ENCODE results near the gene ACBD3. TPM values are rescaled to one million over a fixed set of nuclear protein-coding genes. Genes with fewer than 3 reads are reported as not detected.
A peak's percentile ranks its signal among the peaks of the same experiment; 100 is the strongest.

The ACBD3 gene
- total RNA-seq, 1 donor from 2014 or later, result 27.9 TPM

GRCh38 chr1:226202246-226202645 lies 15.7 kb upstream of the ACBD3 start:
- no peak for DNase-seq (ENCODE audit: low read depth in 2 of 2)

GRCh38 chr1:226201029-226201593 lies 14.6 kb upstream of the ACBD3 start:
- peak in 1 of 2 donors; percentile 16 for DNase-seq (ENCODE audit: low read depth in 2 of 2)

GRCh38 chr1:226199971-226200370 lies 13.4 kb upstream of the ACBD3 start:
- DNase-seq (ENCODE audit: low read depth in 2 of 2), result no peak

GRCh38 chr1:226195144-226195543 lies 8.6 kb upstream of the ACBD3 start:
- no peak for DNase-seq (ENCODE audit: low read depth in 2 of 2)

- DNase-seq (ENCODE audit: low read depth in 2 of 2), result no peak
Measured at GRCh38 chr1:226187380-226187779, 839 bp upstream of the ACBD3 start.

- no peak for DNase-seq (ENCODE audit: low read depth in 2 of 2)
Measured at GRCh38 chr1:226187019-226187322, 430 bp upstream of the ACBD3 start.

- DNase-seq (ENCODE audit: low read depth in 2 of 2), result peak in 1 of 2 donors; percentile 29
Measured at GRCh38 chr1:226185141-226186036, 1.2 kb downstream of the ACBD3 start.

- peak; percentile 21 to 47 for DNase-seq (ENCODE audit: low read depth in 2 of 2)
Measured at GRCh38 chr1:226181996-226182714, 4.4 kb downstream of the ACBD3 start.

- no peak for DNase-seq (ENCODE audit: low read depth in 2 of 2)
Measured at GRCh38 chr1:226176870-226177269, 9.7 kb downstream of the ACBD3 start.

GRCh38 chr1:226172589-226172988 lies 14.0 kb downstream of the ACBD3 start:
- DNase-seq (ENCODE audit: low read depth in 2 of 2), result no peak

GRCh38 chr1:226166341-226166740 lies 20.2 kb downstream of the ACBD3 start:
- no peak for DNase-seq (ENCODE audit: low read depth in 2 of 2)

- DNase-seq (ENCODE audit: low read depth in 2 of 2), result no peak
Measured at GRCh38 chr1:226164154-226164553, 22.4 kb downstream of the ACBD3 start.

GRCh38 chr1:226162898-226163297 lies 23.6 kb downstream of the ACBD3 start:
- DNase-seq (ENCODE audit: low read depth in 2 of 2), result no peak

- no peak for DNase-seq (ENCODE audit: low read depth in 2 of 2)
Measured at GRCh38 chr1:226158983-226159382, 27.6 kb downstream of the ACBD3 start.

- DNase-seq (ENCODE audit: low read depth in 2 of 2), result no peak
Measured at GRCh38 chr1:226158457-226158856, 28.1 kb downstream of the ACBD3 start.

- no peak for DNase-seq (ENCODE audit: low read depth in 2 of 2)
Measured at GRCh38 chr1:226157761-226158316, 28.7 kb downstream of the ACBD3 start.

GRCh38 chr1:226154593-226154992 lies 31.9 kb downstream of the ACBD3 start:
- DNase-seq (ENCODE audit: low read depth in 2 of 2), result peak in 1 of 2 donors; percentile 18

- DNase-seq (ENCODE audit: low read depth in 2 of 2), result no peak
Measured at GRCh38 chr1:226149806-226150205, 36.7 kb downstream of the ACBD3 start.

- DNase-seq (ENCODE audit: low read depth in 2 of 2), result no peak
Measured at GRCh38 chr1:226148121-226148648, 38.4 kb downstream of the ACBD3 start.

GRCh38 chr1:226144045-226144444 lies 42.5 kb downstream of the ACBD3 start:
- no peak for DNase-seq (ENCODE audit: low read depth in 2 of 2)

- no peak for DNase-seq (ENCODE audit: low read depth in 2 of 2)
Measured at GRCh38 chr1:226135709-226136108, 50.8 kb downstream of the ACBD3 start.
